Peyer's patch (tissue), 4 donors: ENCODE results near the gene F9.

Experiments used
- POLR2A ChIP-seq, 2 donors: fragments of 450-650 bp; IDR thresholded peaks; one replicate each; pipeline ENCODE4 v1.5.1; 2017; ENCODE audit warnings: antibody characterized with exemption in 2 of 2, mild to moderate bottlenecking in 2 of 2, moderate library complexity in 2 of 2
- TF ChIP-seq, protein P1 (sequence below), 6 experiments: fragments of 450-650 bp in 4 of 6; fragments of 200-600 bp in 2 of 6; sonication (generic) in 1 of 6; IDR thresholded peaks; one replicate each; pipeline ENCODE4 v1.5.1; 2017 to 2019; ENCODE audit warnings: antibody characterized with exemption in 6 of 6, mild to moderate bottlenecking in 3 of 6, moderate library complexity in 1 of 6

GRCh38 chrX:139544591-139544990 is 14.1 kb downstream of the F9 start:
- no peak for TF ChIP-seq POLR2A (IDR thresholded peaks at IDR 0.05)
- TF ChIP-seq, protein P1, sequence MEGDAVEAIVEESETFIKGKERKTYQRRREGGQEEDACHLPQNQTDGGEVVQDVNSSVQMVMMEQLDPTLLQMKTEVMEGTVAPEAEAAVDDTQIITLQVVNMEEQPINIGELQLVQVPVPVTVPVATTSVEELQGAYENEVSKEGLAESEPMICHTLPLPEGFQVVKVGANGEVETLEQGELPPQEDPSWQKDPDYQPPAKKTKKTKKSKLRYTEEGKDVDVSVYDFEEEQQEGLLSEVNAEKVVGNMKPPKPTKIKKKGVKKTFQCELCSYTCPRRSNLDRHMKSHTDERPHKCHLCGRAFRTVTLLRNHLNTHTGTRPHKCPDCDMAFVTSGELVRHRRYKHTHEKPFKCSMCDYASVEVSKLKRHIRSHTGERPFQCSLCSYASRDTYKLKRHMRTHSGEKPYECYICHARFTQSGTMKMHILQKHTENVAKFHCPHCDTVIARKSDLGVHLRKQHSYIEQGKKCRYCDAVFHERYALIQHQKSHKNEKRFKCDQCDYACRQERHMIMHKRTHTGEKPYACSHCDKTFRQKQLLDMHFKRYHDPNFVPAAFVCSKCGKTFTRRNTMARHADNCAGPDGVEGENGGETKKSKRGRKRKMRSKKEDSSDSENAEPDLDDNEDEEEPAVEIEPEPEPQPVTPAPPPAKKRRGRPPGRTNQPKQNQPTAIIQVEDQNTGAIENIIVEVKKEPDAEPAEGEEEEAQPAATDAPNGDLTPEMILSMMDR (IDR thresholded peaks at IDR 0.05) = no peak
